HG03045 (cell line): ENCODE results near the gene GPR31.

Source experiments
- ATAC-seq: cut with Tn5 transposase; IDR thresholded peaks from one replicate; pipeline ENCODE4 v1.9.1; 2021; ENCODE audit warnings: mild to moderate bottlenecking, moderate library complexity; ENCODE audit not compliant: unreplicated experiment

GPR31 gene

DNA sequence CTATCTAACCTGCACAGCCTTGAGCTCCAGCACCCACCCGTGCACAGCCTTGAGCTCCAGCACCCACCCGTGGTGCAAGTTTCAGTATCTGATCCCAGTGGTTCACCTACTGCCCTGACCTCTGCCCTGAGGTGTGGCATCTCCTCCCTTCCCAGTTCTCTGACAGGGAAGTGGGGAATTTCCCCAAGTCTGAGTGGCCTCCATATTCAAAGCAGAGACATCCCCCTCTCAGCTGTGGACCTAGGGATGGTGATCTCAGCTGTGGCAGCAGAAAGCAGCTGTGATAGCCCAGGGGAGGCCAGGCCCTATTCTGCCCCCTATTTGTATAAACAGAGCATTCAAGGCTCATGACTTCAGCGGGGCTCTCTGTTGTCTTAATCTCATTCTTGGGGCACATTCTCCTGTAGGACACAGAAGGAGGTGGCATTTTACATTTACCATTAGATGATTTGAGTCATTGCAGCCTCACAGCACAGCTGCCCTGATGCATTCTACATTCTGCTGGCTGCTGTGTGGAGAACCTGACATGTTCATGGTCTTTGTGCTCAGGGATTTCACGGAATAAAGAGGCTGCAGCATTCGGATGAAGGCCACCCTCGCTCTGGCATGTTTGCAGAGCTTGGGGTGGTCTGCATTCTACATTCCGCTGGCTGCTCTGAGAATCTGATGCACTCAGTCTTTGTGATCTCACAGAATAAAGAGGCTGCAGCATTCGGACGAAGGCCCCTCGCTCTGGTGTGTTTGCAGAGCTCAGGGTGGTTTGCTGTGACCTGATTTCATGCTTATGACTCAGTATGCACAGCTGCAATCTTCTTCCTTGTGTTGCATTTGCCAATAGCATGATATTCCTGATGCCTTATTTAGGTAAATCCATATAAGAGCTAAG is 16.9 kb downstream of the GPR31 start:
- no peak for ATAC-seq

DNA sequence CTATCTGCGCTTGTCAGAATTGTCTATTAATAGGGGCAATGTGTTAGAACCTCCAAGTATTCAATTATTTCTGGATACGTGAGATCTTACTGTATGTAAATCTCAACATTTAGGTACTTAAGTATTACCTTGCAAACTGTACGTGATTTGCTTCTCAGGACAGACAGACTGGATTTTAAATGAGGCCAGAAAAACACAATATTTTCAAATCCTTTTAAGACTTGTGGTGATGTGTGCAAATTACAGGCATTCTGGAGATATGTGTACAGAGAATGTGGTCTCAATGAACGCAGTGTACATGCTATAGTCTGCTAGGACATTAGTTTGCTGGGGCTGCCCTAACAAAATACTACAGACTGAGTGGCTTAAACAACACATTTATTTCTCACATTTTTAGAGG is 18.0 kb downstream of the GPR31 start:
- no peak for ATAC-seq

DNA sequence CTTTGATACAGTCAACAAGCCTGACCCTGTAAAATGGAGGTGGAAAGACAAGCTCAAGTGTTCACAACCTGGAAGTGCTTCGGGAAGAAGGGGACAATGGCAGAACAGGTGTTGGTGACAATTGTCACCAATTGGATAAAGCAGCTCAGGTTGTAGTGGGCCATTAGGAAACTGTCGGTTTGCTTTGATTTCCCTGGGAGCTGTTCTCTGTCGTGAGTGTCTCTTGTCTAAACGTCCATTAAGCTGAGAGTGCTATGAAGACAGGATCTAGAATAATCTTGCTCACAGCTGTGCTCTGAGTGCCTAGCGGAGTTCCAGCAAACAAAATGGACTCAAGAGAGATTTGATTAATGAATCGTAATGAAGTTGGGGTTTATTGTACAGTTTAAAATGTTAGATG is 19.9 kb downstream of the GPR31 start:
- ATAC-seq = no peak

DNA sequence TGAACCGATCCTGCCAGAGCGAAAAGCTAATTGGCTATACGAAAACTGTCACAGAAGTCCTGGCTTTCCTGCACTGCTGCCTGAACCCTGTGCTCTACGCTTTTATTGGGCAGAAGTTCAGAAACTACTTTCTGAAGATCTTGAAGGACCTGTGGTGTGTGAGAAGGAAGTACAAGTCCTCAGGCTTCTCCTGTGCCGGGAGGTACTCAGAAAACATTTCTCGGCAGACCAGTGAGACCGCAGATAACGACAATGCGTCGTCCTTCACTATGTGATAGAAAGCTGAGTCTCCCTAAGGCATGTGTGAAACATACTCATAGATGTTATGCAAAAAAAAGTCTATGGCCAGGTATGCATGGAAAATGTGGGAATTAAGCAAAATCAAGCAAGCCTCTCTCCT is 20.7 kb downstream of the GPR31 start:
- no peak for ATAC-seq

DNA sequence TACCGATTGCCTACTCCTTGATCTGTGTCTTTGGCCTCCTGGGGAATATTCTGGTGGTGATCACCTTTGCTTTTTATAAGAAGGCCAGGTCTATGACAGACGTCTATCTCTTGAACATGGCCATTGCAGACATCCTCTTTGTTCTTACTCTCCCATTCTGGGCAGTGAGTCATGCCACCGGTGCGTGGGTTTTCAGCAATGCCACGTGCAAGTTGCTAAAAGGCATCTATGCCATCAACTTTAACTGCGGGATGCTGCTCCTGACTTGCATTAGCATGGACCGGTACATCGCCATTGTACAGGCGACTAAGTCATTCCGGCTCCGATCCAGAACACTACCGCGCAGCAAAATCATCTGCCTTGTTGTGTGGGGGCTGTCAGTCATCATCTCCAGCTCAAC is 21.4 kb downstream of the GPR31 start:
- ATAC-seq = no peak

DNA sequence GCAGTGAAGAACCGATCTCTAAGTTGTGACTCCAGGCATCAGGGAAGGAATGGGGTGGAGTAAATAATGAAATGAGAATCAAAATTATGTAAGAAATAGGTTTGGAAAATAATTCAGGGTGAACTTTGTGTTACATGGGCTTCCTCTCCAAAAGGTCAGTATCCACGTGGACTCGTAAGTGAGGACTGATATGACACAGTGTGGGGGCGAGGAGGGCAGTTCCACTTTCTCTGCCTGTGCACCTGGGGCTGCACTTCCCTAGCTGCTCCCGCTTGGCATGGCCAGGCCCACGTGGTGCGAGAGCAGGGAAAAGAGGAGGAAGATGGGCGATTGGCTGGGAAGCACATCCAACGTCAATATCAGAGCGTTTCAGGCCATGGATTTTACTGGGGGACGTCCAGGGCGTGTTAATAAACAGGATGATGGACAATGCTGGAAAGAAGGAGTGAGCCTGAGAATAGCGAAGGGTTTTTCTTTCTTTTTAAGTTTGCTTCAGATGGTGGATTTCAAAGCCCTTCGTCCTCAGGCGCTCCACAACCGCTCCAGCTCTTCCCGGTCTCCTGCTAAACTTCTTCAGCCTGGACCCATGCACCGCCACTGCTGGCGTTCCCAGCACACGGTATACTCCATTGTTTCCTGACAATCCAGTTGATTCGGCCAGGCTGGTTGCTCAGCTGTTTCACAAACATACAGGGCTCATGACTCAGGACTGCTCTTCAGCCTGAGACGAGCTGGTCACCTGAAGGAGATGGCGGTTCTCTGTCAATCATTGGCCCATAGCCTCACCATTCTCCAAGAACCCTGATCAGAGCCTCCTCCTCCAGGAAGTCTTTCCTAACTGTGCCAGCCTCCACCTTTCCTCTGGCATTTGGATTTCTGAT is 23.1 kb downstream of the GPR31 start:
- no peak for ATAC-seq

DNA sequence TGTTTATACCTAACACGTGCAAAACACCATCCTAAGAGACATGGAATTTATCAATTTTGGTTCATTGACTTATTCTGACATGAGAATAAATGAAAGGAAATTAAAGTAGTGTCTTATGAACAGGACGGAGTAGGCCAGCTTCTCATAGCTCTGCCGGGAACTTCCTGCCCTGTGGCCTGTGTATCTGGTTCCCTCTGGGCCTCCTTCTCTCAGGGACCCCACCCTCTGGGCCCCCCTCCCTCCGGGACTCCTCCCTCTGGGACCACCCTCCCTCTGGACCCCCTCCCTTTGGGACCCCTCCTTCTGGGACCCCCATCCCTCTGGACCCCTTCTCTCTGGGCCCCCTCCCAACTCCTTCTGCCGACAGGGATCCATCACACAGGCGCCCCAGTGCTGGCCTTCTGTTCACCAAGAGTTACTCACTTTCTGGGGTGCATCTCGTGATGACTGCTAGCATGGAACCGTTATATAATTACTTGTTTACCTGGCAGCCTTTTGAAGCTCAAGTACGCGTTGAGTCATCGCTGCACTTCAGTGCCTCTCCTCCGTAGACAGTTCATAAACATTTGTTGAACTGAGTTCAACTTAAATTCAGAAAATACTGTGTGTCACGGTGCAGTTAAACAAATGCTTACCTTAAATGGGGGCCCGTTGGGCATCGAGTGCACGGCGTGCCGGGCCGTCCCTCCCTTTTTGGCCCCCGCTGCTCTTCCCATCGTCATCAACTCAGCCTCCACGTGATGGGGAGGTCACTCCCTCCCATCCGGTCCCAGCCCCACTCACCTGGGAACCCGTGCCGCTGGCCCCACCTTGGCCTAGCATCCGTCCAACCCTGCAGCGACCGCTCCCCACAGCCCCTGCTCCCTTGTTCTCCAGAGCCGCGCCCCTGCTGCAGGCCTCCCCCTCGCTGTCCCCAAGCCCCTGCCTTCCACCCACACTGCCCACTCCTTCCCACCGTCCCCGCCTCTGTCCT is 26.8 kb downstream of the GPR31 start:
- ATAC-seq = no peak

DNA sequence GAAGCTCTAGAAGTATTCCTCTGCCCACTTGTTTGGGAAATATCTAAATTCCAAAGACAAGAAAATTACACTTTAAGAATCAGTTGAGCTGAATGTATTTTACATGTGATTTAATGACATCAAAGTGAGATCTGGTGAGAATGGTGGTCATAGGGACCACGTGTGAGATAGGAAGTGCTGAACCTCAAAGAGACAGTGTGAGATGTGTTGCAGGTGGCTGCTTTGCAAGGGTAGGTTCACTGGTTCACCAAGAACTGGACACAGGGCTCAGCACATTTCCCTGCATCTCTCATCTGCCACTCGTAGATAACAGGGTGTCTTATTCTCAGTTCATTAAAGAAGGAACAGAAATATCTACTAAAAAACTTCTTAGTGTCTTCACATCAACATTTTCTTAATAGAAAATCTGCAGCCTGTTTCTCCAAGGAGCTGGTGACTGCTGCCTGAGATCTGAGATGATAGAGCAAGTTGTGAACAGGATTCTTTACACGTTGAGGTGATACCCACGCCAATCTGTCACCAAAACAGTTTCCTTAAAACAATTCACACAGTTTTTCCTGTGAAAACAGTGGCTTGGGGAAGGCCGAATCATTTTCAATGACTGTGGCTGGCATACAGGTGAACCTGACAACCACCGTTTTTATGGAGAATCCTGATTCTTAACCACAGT is 27.6 kb downstream of the GPR31 start:
- no peak for ATAC-seq

DNA sequence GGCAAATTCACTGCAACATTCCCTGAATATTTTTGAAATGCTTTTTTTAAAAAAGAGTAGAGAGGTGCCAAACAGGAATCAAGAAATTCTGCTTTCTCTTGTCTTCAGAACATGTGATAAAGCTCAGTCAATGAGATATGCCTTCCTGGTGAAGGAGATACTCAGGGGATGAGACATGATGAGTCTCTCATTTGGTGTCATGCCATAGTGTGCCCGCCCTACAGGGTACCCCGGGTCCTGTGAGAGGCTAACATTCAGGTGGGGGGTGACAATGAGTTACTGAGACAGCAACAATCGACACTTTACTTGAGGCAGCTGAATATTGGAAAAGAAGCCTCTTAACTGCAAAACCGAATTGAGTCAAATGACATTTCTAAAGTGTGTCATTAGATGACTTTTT is 28.2 kb downstream of the GPR31 start:
- ATAC-seq = no peak

DNA sequence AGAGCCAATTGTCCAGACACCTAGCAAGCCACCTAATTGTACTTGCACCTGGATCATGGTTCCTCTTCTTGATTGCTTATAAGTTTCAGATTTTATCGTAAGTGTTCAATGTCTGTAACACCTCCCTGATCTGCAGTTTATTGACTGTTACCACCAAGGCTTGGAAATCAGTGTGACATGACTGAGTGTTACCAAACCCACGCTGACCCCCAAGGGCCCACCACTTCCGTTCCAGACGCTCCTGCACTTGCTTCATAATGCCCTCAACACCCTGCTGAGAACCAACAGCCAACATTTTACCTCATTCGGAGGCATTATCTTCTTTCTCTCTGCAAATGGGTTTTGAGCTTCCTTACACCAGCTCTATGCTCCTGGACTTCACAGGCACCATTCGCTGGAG is 28.6 kb downstream of the GPR31 start:
- no peak for ATAC-seq

DNA sequence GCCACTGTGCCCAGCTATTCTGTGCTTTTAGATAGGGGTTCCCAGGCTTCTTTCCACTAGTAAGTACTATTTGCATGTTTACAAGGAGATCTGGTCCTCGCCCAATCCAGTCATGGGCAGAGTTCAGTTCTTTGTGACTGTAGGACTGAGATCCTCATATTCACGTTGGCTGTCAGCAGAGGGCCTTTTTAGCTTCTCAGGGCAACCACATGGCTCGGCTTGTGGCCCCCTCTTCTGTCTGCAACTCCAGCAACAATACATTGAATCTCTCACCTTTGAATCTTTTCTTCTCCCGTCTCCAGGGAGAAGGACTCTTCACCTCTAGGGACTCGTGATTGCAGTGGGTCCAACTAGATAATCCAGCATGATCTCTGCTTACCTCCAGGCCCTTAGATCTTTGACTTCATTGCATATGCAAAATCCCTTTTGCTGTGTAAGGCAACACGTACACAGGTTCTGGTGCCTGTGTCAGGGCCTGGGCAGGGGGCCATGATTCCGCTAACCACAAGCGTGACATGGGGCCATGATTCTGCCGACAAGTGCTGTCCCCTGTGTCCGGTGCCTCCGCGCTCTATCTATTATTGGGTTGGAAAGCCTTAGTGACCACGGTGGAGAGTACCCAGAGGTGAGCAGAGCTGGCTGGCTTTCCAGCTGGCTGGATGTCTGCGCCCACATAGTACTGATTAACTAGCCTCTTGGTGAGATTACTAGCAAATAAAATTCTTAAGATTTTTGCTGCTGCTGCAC is 29.8 kb downstream of the GPR31 start:
- no peak for ATAC-seq

DNA sequence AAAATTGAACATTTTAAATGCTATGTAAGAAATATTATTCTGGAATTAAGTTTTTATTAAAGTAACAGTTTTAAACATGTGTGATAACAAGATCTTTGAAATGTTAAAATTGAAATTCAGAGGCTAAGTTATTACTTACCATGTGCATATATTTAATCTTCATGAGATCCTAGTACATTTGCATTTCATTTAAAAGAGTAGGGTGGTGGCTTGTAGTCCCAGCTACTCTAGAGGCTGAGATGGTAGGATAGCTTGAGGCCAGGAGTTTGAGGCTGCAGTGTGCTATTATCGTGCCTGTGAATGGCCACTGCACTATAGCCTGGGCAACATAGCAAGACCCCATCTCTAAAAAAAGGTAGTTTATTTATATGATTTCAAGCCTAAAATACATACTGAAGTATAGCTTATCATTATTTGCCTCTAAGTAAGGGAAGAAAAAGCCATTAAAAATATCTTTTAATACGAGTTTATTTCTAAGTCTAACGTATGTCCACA is 31.9 kb downstream of the GPR31 start:
- ATAC-seq = no peak

DNA sequence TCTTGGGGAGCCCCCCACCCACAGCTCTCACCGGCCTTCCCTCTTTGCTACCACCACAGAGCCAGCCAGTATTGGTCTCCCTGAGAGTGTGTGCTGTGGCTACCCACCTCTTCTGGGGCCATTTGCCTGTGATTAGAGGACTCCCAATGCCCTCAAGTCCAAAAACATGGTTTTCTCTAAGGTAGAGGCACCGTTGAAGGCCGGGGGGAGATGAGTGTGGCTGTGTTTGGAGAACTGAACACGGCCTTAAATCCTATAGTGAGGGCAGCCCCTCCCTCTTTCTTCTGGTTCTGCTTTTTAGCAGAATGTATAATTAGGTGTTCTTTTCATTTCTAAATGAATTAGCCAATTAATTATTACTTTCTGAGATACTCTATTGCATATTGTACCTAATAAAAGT is 32.4 kb downstream of the GPR31 start:
- ATAC-seq = no peak

DNA sequence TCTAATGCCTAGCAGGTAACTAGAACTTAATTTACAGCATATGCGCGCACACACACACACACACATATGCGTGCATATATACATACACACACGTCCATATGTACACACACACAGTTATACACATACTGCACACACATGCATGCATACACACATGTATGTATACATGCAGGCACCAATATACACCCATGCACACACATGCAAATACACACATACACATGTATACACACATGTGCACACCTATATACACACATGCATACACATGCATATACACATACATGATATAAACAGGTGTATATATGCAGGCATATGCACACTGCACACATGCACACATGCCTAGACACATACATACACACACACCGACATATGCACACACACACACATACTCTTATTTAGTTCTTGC is 33.0 kb downstream of the GPR31 start:
- ATAC-seq = no peak

DNA sequence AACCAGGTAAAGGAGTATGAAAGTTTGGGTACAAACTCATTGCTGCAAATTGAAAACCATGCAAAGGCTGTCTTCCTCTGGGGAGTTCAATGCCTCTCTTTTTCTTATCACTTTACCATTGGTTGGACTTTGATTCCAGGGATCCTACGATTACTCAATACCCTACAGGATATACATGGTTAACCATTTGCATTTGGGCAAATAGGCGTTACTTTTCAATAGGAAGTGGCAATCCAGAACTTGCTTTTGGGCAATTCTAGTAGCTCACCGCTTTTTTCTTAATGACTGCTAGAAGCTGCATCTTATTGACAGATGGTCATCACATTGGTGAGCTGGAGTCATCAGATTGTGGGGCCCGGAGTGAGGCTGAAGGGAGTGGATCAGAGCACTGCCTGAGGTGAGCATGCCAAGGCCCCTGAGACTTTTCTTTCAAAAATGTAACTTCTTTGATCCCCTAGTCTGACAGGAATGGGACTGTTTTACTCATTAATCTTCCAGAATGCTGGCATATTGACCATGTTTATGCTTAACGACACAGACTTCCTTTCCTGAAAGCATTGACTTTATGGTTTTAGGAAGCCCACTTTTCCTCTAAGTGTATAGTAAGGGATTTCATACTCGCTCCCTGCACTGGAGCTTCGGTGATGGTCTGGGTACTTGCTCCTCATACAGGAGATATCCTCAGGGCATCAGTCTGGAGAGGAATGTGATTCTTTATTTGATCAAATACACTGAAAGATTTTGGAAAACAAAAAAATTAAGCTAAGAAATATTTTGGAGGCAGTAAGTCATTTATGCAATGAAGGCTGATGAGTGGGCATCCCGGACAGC is 34.7 kb downstream of the GPR31 start, which contains the start of gene CCR6:
Gene CCR6, plus strand, starts transcription at position 270 of the 831 bp plus-strand sequence. CDS start 13,039 bp downstream, outside the sequence.
- peak; percentile 9 for ATAC-seq

DNA sequence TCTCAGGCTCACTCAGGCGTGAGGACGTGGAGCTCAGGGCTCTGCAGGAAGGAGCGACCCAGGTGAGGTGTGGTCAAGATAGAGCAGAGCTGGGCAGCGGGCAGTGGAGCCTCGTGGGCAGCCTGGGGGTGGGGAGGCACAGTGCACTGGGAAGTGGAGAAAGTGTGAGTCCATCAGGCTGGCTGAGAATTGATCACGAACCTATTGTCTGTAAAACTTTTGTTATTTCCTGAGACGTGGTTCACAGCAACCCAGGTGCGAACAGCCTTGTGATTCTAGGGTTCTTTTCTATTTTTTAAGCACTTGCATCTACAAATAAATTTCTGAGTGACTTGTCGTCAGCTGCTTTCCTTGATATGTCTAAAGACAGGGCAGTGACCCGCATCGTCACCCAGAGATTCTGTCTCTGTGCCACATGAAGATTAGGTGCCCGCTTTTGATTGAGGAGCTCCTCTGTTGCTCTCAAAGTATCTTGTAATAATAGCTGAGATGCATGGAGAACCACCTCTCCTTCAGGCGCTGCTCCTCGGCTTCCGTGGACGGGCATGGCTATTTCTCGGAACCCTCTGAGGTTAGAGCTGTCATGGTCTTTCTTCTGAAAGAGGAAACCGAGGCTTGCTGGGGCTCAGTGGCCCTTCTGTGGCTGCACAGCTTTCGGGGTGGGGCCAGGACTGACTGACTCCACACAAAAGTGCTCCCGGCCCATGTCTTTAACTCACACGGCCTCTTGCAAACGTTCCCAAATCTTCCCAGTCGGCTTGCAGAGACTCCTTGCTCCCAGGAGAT is 35.5 kb downstream of the GPR31 start:
- peak; percentile 45 for ATAC-seq

DNA sequence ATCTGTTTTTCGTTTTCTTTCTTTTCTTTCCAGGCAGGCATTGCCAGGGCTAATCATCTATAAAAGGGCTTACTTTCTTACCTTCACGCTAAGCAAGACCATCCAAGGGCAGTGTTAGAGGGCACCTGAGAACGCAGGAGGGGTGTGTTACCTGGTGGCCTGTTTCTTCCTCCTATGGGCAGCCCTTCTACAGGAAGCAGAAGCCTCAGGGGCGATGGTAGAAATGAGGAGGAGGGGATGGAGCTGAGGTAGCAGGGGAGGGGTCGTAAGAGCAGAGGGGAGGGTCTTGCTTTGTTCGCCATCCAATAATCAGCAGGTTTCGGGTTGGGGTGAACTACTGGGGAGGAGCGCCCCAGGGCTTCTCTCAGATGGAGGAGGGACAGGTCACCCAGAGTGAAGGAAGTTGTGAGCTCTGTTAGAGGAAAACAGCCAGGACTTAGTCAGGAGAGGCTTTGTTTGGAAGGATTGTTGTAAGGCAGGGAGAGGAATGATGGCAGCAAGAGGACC is 36.4 kb downstream of the GPR31 start:
- no peak for ATAC-seq

DNA sequence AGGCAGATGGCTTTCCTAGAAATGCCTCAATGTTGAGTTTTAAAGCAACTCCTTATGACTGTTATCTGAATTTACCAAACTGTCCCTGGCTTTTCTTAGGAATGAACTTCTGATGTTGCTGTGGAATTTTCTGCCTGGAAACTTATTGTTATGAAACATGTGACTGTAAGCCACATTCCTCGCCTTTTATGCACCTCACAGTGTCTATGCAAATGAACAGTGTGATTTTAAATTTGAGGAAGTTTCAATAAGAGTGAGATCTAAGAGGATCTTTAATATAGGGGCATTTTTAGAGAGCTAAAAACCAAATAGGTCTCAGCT is 37.2 kb downstream of the GPR31 start:
- ATAC-seq = no peak
